ENCODE measurements around the gene SERBP1. TPM values are rescaled to one million over a fixed set of nuclear protein-coding genes. Genes with fewer than 3 reads are reported as not detected.

SERBP1 gene
- total RNA-seq, 1 donor from 2014 or later, result 265 TPM

- peaks cover 1% of the 10 kb centered on the region for H3K4me1 Mint-ChIP-seq (ENCODE audit: low read depth)
- TF ChIP-seq CTCF (IDR thresholded peaks at IDR 0.05; ENCODE audit: unreplicated experiment), result no peak
- H3K36me3 Mint-ChIP-seq (ENCODE audit: insufficient read depth), result no peaks in the 10 kb centered on the region
- no peaks in the 10 kb centered on the region for H3K27me3 Mint-ChIP-seq
- no peak for DNase-seq (ENCODE audit: low spot score, unreplicated experiment)
- no peak overlapping the region for H3K4me3 Mint-ChIP-seq (ENCODE audit: low read depth)
- no peaks in the 10 kb centered on the region for H3K9me3 Mint-ChIP-seq (ENCODE audit: low read depth)
- H3K27ac Mint-ChIP-seq, result no peak overlapping the region
These were observed 11.0 kb upstream of the SERBP1 start for GRCh38 chr1:67441183-67441582.

- Mint-ChIP-seq H3K4me1 (ENCODE audit: low read depth) (peaks cover 1% of the 10 kb centered on the region), H3K36me3 (ENCODE audit: insufficient read depth) (no peaks in the 10 kb centered on the region), H3K4me3 (ENCODE audit: low read depth) (no peak overlapping the region), H3K9me3 (ENCODE audit: low read depth) (no peaks in the 10 kb centered on the region), H3K27me3 (no peaks in the 10 kb centered on the region), H3K27ac (no peak overlapping the region)
- DNase-seq (ENCODE audit: low spot score, unreplicated experiment), result no peak
- no peak for TF ChIP-seq CTCF (IDR thresholded peaks at IDR 0.05; ENCODE audit: unreplicated experiment)
These were observed 10.1 kb upstream of the SERBP1 start for GRCh38 chr1:67440339-67440738.

- DNase-seq (ENCODE audit: low spot score, unreplicated experiment), result no peak
- TF ChIP-seq CTCF (IDR thresholded peaks at IDR 0.05; ENCODE audit: unreplicated experiment), result no peak
- H3K27ac Mint-ChIP-seq, result no peak overlapping the region
- H3K4me1 Mint-ChIP-seq (ENCODE audit: low read depth), result peaks cover 1% of the 10 kb centered on the region
- no peak overlapping the region for H3K4me3 Mint-ChIP-seq (ENCODE audit: low read depth)
- no peaks in the 10 kb centered on the region for H3K27me3 Mint-ChIP-seq
- H3K36me3 Mint-ChIP-seq (ENCODE audit: insufficient read depth), result no peaks in the 10 kb centered on the region
- H3K9me3 Mint-ChIP-seq (ENCODE audit: low read depth), result no peaks in the 10 kb centered on the region
These were observed 9.3 kb upstream of the SERBP1 start for GRCh38 chr1:67439277-67440029.

- H3K27me3 Mint-ChIP-seq, result no peaks in the 10 kb centered on the region
- peaks cover 1% of the 10 kb centered on the region for H3K4me1 Mint-ChIP-seq (ENCODE audit: low read depth)
- H3K27ac Mint-ChIP-seq, result no peak overlapping the region
- no peak for TF ChIP-seq CTCF (IDR thresholded peaks at IDR 0.05; ENCODE audit: unreplicated experiment)
- no peak for DNase-seq (ENCODE audit: low spot score, unreplicated experiment)
- no peak overlapping the region for H3K4me3 Mint-ChIP-seq (ENCODE audit: low read depth)
- H3K9me3 Mint-ChIP-seq (ENCODE audit: low read depth), result no peaks in the 10 kb centered on the region
- H3K36me3 Mint-ChIP-seq (ENCODE audit: insufficient read depth), result no peaks in the 10 kb centered on the region
These were observed 7.8 kb upstream of the SERBP1 start for GRCh38 chr1:67437961-67438360.

- Mint-ChIP-seq H3K36me3 (ENCODE audit: insufficient read depth) (no peaks in the 10 kb centered on the region), H3K27me3 (no peaks in the 10 kb centered on the region), H3K4me1 (ENCODE audit: low read depth) (peaks cover 6% of the 10 kb centered on the region), H3K27ac (no peak overlapping the region), H3K4me3 (ENCODE audit: low read depth) (no peak overlapping the region), H3K9me3 (ENCODE audit: low read depth) (no peaks in the 10 kb centered on the region)
- TF ChIP-seq CTCF (IDR thresholded peaks at IDR 0.05; ENCODE audit: unreplicated experiment), result no peak
- no peak for DNase-seq (ENCODE audit: low spot score, unreplicated experiment)
These were observed 6.4 kb upstream of the SERBP1 start for GRCh38 chr1:67436511-67437055.

All from progenitor cell of endocrine pancreas (in vitro differentiated cells).